Activated gamma-delta T cell treated with anti-CD3 and anti-CD28 coated beads, Interleukin-2, amount 50 U/mL, for 16 hours (primary cell): ENCODE measurements around the gene CNIH3.
"Not testable (repeated sequence)": the region's sequence is repeated elsewhere in the genome, so short reads cannot be mapped to it uniquely, and the experiment has no call there.

Experiments
- DNase-seq: peaks from one replicate; pipeline ENCODE4 v3.0.0-alpha.2; 2020; ENCODE audit warnings: low read depth

The CNIH3 gene

DNA sequence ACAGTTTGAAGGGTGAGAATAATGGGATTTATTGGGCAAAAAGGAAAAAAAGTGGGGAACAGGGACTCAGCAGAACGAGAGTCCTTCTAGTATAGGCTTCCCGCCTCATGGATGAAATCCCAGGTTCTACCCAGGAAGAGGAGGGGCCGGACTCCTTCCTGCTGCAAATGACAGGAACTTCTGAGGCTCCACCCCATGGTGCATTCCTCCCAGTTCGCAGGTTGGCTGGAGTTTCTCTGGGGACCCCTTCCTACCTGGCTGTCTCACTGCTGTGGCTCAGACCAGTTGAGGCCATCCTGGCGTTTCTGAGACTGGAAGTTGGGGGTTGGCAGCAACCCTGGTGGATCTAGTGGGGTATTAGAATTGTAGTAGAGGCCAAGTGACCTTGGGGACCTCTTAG lies 27.5 kb downstream of the CNIH3 start:
- DNase-seq = no peak

DNA sequence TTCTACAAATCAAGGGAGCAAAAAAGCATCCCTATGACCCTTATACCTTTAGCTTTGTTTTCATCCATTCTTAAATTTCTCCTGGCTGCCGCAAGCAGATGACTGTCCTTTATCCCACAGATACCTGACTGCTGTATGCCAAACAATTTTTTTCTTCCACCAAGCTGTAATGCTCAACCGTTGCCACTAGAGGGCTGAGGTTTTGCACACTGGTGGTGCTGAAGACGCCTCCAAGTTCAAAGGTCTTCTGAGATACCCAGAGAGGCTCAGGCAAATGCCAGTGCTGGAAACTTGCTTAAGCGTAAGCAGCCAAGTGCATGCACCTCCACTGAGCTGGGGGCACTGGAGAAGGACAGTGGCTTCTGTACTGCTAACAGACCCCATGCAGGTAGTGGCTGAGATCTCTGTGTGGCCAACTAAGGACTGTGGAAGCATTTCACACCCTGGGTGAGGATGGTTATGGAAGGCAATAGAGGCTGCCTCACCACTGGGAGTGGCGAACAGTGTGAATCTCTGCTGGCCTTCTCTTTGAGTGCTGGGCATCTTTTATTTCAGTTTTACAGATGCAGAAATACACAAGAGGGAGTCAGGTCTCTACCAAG lies 28.5 kb downstream of the CNIH3 start:
- peak; percentile 41 for DNase-seq

DNA sequence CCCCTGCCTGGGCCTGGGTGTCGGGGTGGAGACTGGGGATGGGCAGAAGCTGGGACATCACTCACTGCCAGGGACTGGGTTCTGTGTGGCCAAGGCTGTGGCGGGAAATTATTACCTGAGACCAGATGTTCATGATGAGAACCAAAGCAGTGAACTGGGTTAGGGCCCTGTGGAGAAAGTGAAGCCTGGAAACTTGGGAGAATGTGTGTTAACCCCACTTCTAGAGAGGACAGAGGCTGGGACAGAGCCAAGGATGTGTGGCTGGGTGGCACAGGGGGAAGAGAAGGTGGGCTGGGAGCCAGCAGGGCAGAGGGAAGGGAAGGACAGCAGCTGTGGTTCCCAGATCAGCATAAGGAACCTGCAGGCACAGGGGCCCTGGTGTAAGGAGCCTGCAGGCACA lies 31.3 kb downstream of the CNIH3 start:
- no peak for DNase-seq

DNA sequence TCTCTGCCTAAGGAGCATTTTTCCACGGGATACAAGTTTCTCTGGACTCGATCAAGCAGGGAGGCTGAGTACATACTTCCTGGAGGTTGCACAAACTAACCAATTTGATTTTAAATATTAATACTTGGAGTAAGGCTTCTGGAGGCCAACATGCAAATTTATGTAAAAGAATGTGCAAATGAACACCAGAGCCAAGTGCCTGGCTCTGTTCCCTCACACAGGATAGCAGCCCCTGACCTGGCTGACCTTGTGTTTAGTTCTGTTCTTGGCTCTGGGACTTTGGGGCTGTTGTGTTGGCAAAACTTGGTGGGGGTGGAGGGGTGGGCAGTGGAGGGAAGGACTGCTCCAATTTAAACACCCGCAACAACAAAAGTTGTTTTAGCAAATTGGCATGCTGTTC lies 34.2 kb downstream of the CNIH3 start:
- DNase-seq = no peak

DNA sequence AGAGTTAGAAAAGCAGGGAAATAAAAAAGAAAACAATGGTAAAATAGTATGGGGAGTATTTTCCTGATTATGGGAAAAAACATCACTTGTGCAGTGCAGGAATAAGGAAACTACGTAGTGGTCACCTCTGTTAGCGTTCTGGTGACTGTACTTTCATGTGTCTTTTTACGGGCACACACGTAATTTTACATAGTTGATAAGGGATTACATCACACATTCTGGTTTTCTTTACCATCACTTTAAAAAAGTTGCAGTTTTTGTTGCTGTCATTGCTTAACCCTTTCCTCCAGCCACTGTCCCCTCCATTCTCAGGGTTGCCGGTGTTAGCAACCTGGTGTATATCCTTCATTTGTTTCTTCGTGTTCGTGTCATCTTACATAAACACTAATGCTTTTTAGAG lies 35.1 kb downstream of the CNIH3 start:
- no peak for DNase-seq

DNA sequence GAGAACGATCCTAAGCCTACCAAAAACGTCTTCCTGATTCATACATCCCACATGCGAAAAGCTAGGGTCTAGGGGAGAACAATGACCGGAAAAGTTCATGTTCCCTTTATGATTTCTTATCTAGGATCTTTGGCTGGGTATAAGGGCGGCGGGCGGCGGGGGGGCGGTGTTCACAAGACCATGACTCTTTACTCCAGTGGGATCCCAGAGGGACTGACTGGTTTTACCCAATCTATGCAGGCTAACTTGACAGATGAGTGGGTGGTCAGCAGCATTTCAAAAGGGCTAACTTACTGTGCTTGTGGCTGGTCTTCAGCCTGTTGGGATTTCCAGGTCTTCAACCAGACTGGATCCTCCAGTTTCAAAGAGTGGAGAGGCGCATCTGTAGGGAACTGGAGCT lies 40.3 kb downstream of the CNIH3 start:
- no peak for DNase-seq

DNA sequence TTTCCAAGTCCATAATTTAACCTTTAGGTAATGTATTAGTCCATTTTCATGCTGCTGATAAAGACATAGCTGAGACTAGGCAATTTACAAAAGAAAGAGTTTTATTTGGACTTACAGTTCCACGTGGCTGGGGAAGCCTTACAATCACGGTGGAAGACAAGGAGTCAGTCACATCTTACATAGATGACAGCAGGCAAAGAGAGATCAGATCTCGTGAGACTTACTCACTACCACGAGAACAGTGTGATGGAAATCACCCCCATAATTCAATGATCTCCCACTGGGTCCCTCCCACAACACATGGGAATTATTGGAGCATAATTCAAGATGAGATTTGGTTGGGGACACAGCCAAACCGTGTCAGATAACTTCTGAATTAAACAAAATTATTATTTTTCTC lies 44.0 kb downstream of the CNIH3 start:
- no peak for DNase-seq

DNA sequence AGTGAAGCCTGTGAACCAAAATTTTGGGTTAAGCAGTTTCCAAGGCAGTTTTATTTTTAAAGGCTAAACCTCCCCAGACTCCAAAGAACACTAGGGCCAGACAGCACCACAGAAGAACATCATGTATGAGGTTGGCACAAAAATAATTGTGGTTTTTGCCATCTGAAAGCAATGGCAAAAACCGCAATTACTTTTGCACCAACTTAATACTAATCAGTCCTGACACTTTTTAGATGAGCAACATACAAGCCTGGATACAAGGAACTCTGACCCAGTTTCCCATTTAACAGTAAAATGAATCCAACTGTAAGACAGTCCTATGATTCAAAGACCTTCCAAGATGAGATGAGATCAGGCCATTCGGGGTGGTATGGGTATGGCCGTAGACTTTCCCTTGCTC lies 46.8 kb downstream of the CNIH3 start:
- no peak for DNase-seq

DNA sequence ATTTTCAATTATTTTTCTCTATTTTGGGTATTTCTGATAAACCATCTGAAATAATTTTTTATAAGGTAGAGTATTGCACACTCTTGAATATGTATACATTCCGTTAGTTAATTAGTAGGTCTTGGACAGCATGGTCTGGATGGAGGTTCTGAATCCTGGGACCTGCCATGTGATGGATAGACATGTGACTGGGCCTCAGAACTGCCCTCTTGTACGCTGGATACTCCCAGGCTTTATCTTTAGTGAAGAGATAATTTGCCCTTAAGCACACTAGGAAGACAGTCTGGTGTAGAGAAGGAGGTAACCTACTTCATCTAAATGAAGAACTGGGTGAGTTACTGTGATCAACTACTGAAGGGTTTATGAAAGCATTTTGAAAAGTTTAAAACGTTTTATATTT lies 48.9 kb downstream of the CNIH3 start:
- DNase-seq = no peak

DNA sequence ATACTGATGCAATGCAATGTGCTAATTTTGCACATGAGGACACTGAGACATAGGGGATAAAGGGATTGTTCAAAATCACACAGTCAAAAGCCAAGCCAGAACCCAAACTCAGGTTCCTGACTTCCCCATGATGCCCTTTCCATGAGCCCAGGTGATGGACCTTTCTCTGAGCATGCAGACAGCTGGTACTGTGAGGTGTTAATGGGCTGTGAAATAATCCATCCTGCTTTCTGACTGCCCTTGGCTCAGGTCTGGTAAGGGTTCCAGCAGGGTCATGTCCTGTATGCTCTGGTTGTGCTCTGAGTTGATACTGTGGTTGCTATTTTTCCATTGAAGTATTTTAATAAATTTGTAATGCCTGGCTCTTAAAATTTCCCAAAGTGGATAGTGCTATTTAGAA lies 50.0 kb downstream of the CNIH3 start:
- no peak for DNase-seq

DNA sequence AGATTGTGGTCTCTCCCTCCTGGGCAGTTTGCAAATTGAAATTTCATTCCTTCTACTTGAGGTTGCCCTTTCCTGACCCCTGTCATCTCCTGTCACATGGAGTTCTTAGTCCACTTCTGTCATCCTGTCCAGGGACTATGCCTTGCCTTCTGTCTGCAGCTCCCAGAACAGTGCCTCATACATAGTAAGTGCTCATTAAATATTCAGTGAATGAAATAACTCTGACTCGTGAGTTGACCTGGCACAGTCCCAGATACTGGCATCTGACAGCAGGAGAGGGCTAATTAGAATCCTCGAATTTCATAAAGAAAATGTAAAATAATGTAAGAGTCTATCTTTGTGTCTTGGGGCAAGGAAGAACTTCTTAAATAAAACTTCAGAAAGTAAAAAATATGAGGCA lies 50.8 kb downstream of the CNIH3 start:
- no peak for DNase-seq

DNA sequence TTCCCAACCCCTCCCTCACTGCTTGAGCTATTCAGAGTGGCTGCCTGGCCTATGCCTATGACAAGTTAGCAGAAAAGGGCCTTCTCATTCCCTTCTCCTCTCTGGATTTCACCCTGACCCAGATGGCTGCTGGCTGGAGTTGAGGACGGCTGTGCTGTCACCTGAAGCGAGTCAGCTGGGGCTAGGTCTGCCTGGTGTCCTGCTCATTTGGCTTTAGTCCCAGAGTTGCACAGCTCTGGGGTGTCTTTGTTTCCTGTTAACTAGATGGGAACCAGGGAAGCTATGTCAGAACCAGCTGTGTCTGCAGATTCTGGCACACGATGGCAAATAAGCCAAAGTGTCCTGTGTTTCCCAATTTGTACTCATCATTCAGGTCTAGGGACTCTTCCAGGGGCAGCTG lies 52.9 kb downstream of the CNIH3 start:
- DNase-seq = no peak

DNA sequence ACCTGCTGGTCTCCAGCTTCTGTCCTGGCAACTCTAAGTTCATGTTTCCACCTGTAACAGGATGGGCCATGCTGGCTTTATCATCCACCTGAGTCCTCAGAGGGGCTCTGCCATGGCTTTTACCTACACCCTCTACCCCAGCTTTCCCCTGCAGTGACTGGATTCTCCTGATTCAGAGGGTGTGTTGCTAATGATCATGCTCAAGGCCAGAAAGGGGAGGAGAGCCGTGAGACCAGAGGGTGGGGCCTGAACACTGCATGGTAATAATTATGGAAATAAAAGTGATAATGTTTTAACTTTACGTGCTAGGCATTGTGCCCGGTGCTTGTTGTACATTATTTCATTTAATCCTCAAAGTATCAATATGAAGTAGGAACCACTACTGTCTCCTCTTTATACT lies 53.3 kb downstream of the CNIH3 start:
- no peak for DNase-seq

DNA sequence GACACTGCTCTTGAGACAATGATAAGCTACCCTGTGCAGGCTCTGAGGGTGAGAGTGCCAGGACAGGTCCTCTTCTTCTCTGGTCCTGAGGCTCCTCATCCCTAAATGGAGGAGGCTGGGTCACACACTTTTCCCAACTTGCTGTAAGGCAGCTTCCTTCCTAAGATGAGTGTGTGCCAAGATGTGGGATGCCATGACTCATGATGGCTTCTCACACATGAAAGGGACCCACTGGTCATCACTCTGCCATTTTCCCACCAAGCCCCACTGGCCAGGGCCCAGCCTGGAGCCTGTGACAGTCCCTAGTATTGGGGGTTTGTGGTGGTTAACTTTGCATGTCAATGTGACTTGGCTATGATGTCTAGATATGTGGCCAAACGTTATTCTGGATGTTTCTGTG lies 54.4 kb downstream of the CNIH3 start:
- no peak for DNase-seq

DNA sequence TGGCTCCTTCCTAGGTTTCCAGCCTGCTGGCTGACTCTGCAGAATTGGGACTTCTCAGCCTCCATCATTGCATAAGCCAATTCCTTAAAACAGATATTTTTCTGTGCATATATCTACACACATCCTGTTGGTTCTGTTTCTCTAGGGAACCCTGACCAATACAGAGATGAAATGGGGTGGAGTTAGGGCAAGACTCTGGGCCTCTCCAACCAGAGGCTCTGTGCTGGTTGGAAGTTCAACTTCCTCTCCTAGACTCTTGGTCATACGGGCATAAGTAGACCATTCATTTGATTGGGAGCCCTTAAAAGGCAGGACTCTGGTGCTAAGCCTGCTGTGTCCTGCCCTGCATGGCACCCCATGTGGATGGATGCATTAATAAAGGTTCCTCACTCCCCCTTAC lies 55.0 kb downstream of the CNIH3 start:
- no peak for DNase-seq

DNA sequence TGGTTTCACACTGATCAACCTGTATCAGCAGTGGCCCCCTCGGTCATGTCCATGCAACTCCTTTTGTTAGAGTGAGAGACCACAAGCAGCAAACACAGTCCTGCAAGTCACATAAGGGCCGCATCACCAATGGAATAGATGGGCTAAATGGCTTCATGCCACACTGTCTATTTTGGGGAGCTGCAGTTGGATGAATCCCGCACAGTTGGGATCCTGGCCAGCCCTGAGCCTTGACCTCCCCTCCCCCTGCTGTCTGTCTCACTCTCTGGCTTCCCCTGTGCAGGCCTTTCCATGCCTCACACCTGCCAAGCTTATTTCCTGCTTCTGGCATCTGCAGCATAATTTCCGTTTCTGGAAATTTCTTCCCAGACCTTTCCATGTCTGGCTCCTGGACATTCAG lies 57.0 kb downstream of the CNIH3 start:
- DNase-seq = no peak

DNA sequence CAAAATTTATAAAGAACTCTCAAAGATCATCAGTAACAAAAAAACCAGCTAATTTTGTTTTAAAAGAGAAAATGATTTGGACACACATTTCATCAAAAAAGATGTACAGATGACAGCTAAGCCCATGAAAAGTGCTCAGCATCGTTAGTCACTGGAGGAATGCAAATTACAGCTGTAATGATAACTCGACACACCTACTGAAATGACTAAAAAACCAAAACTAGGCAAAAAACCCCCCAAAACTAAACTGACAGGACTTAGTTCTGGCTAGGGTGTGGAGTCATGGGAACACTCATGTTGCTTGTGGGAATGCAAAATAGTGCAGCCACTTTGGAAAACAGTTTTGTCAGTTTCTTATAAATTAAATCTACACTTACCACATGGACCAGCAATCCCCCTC lies 59.5 kb downstream of the CNIH3 start:
- no peak for DNase-seq

DNA sequence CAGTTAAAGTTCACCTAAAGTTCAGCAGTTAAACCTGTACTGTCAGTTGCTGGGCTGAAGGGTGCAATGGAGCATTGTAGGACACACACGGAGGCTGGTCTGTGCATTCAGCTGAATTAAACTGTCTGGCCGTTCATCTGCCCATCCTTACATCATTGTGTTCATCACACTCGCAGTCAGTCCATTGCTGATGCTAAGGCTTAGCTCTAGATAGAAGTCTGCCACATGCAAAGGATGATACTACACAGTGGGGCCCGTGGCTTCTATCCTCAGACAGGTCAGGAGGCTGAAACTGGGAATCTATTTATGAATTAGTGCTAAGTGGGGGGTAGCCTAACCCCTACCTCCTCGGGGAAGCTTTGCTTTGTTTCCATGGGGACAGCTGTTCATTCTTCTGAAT lies 60.4 kb downstream of the CNIH3 start:
- no peak for DNase-seq

DNA sequence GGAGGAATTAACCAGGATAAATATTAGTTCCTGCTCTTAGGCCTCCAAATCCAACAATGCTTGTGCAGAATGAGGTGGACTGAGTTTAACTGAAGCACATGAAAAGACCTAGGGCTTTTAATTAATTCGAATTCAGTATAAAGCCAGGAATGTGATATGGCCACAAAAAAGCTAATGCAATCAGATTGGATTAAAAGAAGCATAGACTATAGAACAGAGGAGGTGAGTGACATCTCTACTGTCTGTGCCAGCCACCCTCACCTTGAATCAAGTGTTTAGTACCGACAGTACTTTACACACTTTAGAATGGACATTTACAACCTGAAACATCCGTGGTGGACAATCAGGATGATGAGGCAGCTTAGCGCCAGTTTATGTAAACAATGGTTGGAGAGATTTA lies 62.1 kb downstream of the CNIH3 start:
- DNase-seq = no peak

DNA sequence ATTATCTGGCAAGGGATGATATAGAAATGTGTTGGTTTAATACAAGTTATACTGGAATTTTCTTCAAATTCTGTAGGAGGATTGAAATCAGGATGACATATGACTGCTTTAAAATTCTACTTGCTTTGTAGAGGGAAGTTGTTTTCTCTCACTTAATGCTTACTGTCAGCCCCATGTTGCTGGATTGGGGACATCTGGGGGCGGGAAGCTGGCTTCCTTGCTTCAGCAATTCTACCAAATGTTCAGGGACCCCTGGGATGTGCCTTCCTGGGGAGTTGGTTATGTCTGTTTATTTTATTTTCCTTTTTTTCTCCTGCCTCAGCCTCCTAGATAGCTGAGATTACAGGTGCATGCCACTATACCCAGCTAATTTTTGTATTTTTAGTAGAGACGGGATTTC lies 63.5 kb downstream of the CNIH3 start:
- DNase-seq = no peak

DNA sequence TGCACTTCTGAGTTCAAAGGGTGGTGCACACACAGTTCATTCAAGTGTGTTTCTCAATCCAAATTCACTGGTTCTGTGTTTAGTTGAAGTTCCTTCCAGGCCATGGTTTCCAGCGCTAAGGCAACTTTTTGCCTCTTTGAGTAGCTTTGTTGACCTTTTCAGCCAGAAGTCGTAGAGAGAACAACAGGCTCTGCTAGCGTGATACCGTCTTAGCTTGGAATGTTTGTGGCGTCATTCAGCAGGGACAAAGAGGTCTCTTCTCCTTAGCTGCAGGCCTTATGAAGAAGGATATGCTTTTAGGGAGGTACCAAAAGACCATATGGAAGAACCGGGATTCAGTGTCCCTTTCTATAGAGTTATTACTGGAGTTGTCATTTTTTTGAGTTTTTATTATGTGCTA lies 65.7 kb downstream of the CNIH3 start:
- no peak for DNase-seq

DNA sequence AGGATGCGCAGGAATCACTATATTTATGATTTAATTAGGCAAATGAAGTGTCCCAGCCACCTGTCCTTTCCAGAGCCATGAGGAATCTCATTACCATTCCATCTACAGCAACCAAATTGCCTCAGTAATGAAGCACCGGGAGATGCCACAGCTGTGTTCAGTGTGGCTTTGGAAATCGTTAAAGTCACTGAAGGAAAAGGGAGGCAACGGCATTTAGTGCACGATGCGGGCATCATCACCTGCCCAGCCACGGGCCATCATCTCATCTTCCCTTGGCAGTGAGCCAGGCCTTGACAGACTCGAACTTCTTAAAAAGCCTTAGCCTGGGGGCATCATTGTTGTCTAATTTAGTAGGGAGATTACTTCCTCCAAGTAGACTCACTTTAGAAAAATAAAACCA lies 67.8 kb downstream of the CNIH3 start:
- DNase-seq = no peak

DNA sequence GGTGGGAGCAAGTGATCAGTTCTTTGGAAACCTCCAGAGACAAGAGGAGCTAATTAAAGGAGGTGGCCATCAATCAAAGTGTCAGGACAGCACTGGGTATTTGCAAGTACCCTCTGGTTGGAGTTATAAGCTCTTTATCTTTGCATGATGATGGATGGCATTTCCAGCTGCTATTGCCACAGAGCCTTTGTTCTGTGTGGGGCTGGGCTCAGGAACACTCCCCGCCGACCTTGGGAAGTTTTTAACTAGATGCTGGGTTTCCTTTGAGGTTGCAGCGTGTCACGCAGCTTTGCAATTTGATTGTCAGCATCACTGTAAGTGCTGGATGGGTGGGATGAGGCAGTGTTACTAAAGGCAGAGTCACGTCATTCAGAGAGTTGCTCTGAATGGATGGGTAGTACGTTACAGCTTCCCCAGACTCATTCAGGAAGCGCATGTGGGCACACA lies 68.9 kb downstream of the CNIH3 start:
- DNase-seq = no peak

DNA sequence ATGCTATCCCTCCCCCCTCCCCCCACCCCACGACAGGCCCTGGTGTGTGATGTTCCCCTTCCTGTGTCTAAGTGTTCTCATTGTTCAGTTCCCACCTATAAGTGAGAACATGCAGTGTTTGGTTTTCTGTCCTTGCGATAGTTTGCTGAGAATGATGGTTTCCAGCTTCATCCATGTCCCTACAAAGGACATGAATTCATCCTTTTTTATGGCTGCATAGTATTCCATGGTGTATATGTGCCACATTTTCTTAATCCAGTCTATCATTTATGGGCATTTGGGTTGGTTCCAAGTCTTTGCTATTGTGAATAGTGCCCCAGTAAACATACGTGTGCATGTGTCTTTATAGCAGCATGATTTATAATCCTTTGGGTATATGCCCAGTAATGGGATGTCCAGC lies 70.0 kb downstream of the CNIH3 start:
- not testable (repeated sequence) for DNase-seq

DNA sequence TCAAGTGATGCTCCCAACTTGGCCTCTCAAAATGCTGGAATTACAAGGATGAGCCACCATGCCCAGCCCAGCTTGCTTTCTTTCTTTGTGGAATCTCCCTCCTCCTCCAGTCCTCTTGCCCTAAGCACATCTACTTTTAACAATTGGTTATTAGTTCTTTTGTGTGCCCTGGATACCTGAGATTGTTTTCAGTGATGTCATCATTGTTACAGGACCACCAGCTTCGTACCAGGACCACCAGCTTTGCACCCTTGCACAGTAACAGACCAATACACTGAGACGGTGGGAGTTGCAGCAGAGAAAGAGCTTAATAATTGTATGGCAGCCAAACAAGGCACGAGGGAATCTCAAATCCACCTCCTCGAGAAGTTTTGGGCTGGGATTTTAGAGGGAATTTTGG lies 71.3 kb downstream of the CNIH3 start:
- DNase-seq = no peak
